ES-I3 (cell line): Measurements from ENCODE around the gene CHST3.
"Not testable (repeated sequence)": the region's sequence is repeated elsewhere in the genome, so short reads cannot be mapped to it uniquely, and the experiment has no call there.

ENCODE experiments used
- H3K36me3 ChIP-seq: 2 replicates; pipeline ENCODE4 v1.6.1; 2013; ENCODE audit warnings: mild to moderate bottlenecking, low read length, control low read depth, moderate library complexity; ENCODE audit not compliant: insufficient read depth
- H3K4me1 ChIP-seq: 2 replicates; pipeline ENCODE4 v1.6.1; 2013; ENCODE audit warnings: mild to moderate bottlenecking, control low read depth, low read length; ENCODE audit not compliant: insufficient read depth
- H3K9ac ChIP-seq: 2 replicates; pipeline ENCODE4 v1.6.1; 2013; ENCODE audit warnings: low read depth, mild to moderate bottlenecking, low read length, moderate library complexity
- H3K9me3 ChIP-seq: 2 replicates; pipeline ENCODE4 v1.6.1; 2013; ENCODE audit warnings: mild to moderate bottlenecking, low read length, moderate library complexity; ENCODE audit not compliant: control insufficient read depth, insufficient read depth

CHST3 gene

DNA sequence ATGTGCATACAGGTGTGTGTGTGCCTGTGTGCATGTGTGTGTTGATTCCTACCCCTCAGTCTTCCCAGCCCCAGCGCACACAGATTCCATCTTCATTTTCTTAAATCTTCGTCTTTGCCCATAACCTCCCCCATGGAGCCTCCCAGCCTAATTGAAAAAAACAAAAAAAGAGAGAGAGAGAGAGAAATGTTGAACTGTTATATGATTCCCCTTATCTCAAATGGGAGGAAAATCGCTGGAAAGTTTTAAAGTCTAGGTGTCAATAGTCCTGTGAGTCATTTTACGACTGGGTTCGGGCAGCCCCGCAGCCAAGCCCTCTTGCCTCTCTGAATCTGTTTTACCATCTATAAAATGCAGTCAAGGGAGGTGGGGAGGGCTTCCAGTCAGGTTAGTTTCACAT, 63.3 kb downstream of the CHST3 start:
- Histone ChIP-seq H3K4me1 (0 out of 2 replicates have a peak, but pooled peaks cover 3% of the 10 kb centered on the region), H3K9me3 (no peaks in the 10 kb centered on the region), H3K9ac (no peak overlapping the region), H3K36me3 (no peaks in the 10 kb centered on the region)

DNA sequence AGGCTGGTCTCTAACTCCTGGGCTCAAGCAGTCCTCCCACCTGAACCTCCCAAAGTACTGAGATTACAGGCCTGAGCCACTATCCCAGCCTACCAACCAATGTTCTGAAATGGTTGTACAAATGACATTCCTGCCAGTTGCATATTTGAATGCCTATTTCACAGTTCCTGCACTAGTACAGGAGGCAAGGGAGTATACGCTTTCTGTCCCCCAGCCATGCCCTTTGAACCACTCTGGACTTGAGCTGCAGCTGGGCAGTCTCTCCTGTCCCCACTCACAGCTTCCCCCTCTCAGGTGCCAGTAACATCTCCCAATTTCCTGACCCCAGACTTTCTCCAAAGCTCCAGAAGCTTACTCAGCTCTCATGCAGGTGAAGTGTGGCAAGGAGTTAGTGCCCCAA, 65.2 kb downstream of the CHST3 start:
- H3K36me3 ChIP-seq: no peaks in the 10 kb centered on the region
- H3K9me3 ChIP-seq: no peaks in the 10 kb centered on the region
- 0 out of 2 replicates have a peak, but pooled peaks cover 3% of the 10 kb centered on the region for H3K4me1 ChIP-seq
- H3K9ac ChIP-seq: no peak overlapping the region

DNA sequence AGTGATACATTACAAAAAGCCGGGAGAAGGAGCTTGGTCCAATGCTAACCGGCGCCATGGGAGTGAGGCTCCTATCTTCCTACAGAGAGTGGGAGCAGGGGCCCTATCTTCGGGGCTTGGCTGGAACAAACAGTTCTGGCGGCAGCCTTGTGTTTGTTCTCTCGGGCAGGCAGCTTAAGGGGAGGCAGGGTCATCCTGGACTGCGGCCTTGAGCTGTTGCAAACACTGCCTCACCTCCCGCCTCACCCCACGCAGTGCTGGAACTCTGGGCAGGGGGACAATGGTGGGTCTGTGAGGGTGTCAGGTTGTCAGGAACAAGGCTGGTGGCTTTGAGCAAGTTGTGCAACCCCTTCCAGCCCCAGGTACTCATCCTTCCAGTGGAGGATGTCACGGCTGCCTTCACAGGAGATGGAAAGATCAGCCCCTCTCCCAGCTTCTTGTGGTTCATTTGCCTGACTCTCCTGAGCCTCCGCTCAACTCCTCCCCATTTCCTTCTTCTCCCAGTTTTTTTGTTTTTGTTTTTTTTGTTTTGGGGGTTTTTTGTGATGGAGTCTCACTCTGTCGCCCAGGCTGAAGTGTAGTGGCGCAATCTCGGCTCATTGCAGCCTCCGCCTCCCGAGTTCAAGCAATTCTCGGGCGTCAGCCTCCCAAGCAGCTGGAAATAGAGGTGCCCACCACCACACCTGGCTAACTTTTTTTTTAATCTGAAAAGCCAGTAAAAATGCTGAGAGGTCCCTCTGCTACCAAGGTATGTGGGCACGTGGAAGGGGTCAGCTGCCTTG, 66.8 kb downstream of the CHST3 start:
- Histone ChIP-seq H3K9ac (no peak overlapping the region), H3K4me1 (0 out of 2 replicates have a peak, but pooled peaks cover 3% of the 10 kb centered on the region), H3K36me3 (no peaks in the 10 kb centered on the region), H3K9me3 (no peaks in the 10 kb centered on the region)

DNA sequence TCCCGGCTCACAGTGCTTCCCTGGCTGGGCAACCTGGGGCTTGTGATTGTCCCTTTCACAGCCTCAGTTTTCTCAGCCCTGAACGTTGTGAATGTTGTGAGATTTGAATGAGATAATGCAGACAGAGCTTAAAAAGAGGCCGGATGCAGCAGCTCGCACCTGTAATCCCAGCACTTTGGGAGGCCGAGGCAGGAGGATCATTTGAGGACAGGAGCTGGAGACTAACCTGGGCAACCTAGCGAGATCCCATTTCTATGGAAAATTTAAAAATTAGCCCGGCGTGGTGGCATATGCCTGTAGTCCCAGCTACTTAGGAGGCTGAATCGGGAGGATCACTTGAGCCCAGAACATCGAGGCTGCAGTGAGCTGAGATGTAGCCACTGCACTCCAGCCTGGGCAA, 67.5 kb downstream of the CHST3 start:
- H3K9ac ChIP-seq: no peak overlapping the region

DNA sequence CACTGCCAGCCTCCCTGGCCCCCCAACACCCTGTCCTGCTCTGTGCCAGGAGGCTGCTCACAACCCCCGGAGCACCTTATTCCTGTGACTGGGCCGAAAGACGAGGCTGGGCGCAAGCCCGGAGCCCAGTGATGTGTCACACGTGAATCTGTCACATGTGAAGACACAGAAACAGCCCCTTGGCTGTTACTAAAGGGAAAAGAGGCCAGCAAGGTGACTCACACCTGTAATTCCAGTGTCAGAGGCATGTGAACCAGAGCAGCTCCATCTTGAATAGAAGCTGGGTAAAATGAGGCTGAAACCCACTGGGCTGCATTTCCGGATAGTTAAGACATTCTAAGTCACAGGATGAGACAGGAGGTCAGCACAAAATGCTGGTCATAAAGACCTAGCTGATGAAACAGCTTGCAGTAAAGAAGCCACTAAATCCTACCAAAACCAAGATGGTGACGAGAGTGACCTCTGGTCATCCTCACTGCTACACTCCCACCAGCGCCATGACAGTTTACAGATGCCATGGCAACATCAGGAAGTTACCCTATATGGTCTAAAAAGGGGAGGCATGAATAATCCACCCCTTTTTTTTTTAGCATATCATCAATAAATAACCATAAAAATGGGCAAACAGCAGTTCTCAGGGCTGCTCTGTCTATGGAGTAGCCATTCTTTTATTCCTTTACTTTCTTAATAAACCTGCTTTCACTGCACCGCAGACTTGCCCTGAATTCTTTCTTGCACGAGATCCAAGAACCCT, 68.4 kb downstream of the CHST3 start:
- H3K4me1 ChIP-seq, H3K36me3 ChIP-seq, H3K9me3 ChIP-seq, H3K9ac ChIP-seq: not testable (repeated sequence)

More for the DNA sequence above, 67.5 kb downstream of the CHST3 start:
- Histone ChIP-seq H3K36me3 (no peaks in the 10 kb centered on the region), H3K4me1 (0 out of 2 replicates have a peak, but pooled peaks cover 3% of the 10 kb centered on the region), H3K9me3 (no peaks in the 10 kb centered on the region)

DNA sequence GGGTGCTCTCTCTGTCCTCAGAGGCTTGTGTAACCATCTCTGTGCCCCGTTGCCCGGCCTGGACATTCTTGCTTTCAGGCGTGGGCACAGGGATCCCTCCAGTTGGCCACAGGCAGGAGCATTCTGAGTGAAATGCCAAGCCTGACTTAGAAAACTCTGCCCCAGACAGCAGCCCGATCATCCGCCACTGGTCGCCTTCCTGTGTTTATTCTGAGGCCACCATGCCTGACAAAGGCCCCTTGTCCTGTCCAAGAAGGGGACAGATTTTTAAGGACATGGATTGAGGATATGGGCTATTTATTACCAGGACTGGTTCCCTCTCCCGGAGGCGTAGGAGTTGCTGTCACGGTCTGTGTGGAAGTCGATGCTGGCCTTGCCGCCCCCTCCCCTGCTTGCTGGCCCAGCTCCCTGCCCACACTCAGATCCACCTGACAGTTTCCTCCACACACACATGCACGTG, 69.9 kb downstream of the CHST3 start:
- Histone ChIP-seq H3K4me1 (peaks cover 17% of the 10 kb centered on the region; the same call in 1 of the 2 replicates), H3K9me3 (no peaks in the 10 kb centered on the region), H3K9ac (no peak overlapping the region), H3K36me3 (no peaks in the 10 kb centered on the region)

DNA sequence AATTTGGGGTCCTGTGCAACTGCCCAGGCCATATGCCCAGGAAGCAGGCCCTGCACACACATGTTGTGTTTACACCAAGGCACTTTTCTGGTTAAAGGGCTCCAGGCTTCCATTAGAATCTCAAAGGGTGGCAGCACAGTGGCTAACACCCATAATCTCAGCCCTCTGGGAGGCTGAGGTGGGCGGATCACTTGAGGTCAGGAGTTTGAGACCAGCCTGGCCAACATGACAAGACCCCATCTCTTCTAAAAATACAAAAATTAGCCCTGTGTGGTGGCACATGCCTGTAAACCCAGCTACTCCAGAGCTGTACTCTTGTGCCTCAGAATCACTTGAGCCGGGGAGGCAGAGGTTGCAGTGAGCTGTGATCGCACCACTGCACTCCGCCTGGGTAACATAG, 70.6 kb downstream of the CHST3 start:
- Histone ChIP-seq H3K9me3 (no peaks in the 10 kb centered on the region), H3K4me1 (peaks cover 17% of the 10 kb centered on the region; the same call in 1 of the 2 replicates), H3K9ac (no peak overlapping the region), H3K36me3 (no peaks in the 10 kb centered on the region)

DNA sequence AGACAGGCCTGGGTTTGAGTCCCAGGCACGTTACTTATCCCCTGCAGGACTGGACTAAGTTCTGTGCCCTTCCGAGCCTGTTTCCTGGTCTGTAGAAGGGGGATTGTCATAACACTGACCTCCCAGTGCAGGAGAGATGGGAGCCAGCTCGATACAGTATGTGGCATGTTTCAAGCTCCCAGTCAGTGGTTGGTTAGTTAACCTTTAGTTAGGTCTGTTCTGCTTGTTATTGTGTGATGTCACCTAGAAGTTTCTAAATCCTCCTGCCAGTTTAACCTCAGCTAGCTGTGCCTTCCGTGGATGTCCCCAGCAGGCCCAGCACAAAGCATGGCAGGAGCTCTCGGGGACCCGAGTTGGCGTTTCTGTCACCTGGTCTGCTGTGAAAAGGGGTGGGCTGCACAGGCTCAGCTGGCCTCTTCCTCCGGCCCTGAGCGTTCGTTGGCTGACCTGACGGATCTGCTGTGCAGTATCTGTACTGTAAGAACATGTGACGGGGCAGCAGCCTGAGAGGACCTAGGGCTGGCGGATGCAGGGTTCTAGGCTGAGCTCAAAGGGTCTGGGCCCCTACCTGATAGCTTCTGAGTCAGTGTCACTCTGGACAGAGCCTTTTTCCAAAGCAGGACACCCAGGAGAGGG, 71.2 kb downstream of the CHST3 start:
- no peak overlapping the region for H3K9ac ChIP-seq
- peaks cover 17% of the 10 kb centered on the region; the same call in 1 of the 2 replicates for H3K4me1 ChIP-seq
- H3K36me3 ChIP-seq: no peaks in the 10 kb centered on the region
- H3K9me3 ChIP-seq: no peaks in the 10 kb centered on the region

DNA sequence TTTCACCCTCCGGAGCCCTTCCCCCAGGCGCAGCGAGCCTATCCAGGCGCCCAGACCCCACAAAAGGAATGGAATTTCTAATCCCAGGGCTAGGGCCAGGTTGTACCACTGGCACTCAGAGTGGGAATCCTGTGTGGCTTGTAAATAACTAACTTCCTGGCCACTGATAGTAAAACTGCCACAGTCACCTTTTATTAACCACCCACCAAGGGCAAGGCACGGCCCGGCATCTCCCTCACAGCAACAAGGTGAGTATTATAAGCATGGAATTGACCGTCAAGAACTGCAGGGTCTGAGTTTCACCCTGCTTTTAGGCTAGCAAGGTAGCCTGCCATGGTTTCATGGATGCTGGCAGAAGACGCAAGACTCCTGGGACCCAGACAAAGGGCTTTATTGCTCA, 73.1 kb downstream of the CHST3 start:
- Histone ChIP-seq H3K36me3 (no peaks in the 10 kb centered on the region), H3K9ac (no peak overlapping the region), H3K4me1 (peaks cover 14% of the 10 kb centered on the region; the same call in 1 of the 2 replicates), H3K9me3 (no peaks in the 10 kb centered on the region)

DNA sequence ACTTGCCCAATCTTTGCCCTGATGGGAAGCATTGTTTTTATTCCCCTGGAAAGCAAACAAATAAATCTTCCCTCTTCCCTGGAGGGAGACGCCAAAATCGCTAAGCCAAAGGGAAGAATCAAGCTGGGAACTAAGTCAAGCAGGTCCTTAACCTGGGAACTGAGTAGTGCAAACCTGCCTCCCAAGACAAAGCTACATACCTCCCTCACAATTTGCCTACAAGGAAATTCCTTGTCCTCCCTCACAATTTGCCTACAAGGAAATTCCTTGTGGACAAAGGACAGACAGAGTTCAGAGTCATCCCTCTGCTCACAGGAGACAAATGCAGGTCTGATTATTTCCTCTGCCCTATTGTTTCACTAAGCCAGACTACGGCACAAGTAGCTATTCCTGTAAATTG, 73.6 kb downstream of the CHST3 start:
- Histone ChIP-seq H3K4me1 (peaks cover 16% of the 10 kb centered on the region; the same call in 1 of the 2 replicates), H3K9me3 (no peaks in the 10 kb centered on the region), H3K9ac (no peak overlapping the region), H3K36me3 (no peaks in the 10 kb centered on the region)

DNA sequence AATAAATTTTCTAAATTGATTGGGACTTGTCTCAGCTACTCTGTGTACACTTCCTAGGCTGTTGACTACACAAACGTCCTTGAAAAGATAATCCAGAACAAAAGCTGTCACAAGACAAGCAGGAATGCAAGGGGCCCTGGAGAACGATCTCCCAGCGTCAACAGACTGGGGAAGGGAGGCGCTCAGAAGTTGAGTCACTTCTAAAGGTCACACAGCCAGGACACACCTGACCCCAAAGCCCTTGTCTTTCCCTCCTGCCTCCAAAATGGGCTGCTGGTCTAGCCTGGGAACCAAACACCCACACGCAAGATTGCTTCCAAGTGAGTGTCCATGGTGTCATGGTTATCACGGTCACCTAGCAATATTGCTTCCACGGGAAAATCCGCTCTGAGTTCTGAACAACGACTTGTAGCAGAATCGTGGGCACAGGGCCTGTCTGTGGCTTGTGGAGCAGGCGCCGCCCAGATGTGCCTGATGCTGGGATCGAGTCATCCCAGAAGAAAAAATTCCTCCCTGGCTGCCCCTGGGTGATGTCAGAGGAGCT, 74.3 kb downstream of the CHST3 start:
- no peaks in the 10 kb centered on the region for H3K9me3 ChIP-seq
- H3K36me3 ChIP-seq: no peaks in the 10 kb centered on the region
- H3K4me1 ChIP-seq: peaks cover 20% of the 10 kb centered on the region; the same call in 1 of the 2 replicates
- H3K9ac ChIP-seq: no peak overlapping the region

DNA sequence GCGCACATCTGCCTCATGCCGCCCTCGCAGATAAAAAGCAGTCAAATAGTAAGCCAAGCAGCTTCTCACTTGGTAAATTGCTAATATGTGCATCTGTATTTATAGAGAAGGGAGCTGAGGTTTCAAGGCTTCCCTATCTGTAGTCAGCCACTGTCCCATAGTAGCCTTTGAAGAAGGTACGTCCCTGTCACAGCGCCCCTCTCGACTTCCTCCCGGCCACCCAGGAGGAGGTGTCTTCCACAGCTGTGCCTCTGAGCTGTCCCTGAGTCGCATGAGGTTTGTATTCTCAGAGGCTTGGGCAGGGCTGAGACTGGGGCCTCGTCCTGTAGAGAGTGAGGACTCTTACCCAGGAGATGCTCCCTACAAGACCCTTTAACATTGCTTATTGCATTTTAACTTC, 75.2 kb downstream of the CHST3 start:
- H3K9ac ChIP-seq: no peak overlapping the region
- peaks cover 20% of the 10 kb centered on the region; the same call in 1 of the 2 replicates for H3K4me1 ChIP-seq
- no peaks in the 10 kb centered on the region for H3K9me3 ChIP-seq
- no peaks in the 10 kb centered on the region for H3K36me3 ChIP-seq

DNA sequence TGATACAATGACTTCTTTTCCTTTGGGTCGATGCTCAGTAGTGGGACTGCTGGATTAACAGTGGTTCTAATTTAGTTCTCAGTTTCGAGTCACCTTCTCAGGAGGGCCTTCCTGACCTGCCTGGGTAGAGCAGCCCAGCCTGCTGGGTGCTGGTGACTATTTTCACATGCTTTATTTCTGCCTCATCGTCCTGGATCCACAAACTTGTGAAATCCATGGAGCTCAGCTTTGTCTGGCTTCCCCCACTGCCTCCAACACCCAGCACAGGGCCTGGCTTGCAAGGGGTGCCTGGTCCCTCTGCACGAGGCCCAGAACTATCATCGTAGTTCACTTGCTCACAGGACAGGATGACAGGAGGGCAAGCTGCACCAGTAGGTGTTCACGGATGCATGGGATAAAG, 77.3 kb downstream of the CHST3 start:
- no peak overlapping the region for H3K9ac ChIP-seq
- H3K36me3 ChIP-seq: no peaks in the 10 kb centered on the region
- peaks cover 20% of the 10 kb centered on the region; the same call in 1 of the 2 replicates for H3K4me1 ChIP-seq
- no peaks in the 10 kb centered on the region for H3K9me3 ChIP-seq
